Measurements from ENCODE around the gene EIF2S3.

The EIF2S3 gene

DNA sequence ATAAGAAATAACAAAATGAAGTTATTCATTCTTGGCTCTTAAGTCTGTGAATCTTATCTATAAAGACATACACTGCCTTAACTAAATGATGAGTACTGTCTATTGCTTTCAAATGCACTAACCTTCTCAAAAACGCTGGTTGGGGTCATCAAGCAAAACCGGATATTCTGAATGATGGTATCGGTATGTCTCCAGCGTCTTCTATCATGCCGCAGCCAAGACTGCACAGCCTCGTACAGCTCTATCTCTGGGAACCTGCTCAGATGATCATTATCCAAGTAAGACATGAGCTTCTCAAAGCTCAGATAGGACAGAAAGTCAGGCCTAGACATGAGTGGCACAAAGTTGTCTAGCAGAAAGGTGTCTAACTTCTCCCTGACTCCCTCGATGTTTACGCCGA is 48.9 kb upstream of the EIF2S3 start:
- no peak for ATAC-seq
- TF ChIP-seq PPARA (CRISPR knock-in tag; IDR thresholded peaks at IDR 0.05; ENCODE audit: borderline replicate concordance) (no peak), TCF4 (CRISPR knock-in tag; IDR thresholded peaks at IDR 0.05; ENCODE audit: borderline replicate concordance) (no peak), OSR1 (CRISPR knock-in tag; IDR thresholded peaks at IDR 0.05) (no peak), ZFP30 (CRISPR knock-in tag; IDR thresholded peaks at IDR 0.05) (no peak), ESRRG (CRISPR knock-in tag; IDR thresholded peaks at IDR 0.05) (no peak), ZC3H10 (CRISPR knock-in tag; IDR thresholded peaks at IDR 0.05) (no peak), TOX (CRISPR knock-in tag; IDR thresholded peaks at IDR 0.05; ENCODE audit: borderline replicate concordance) (no peak), CSDC2 (CRISPR knock-in tag; IDR thresholded peaks at IDR 0.05) (no peak), ZNF70 (CRISPR knock-in tag; IDR thresholded peaks at IDR 0.05) (no peak), RARB (CRISPR knock-in tag; IDR thresholded peaks at IDR 0.05) (no peak), ZFP3 (CRISPR knock-in tag; IDR thresholded peaks at IDR 0.05) (no peak), ARNTL (CRISPR knock-in tag; IDR thresholded peaks at IDR 0.05; ENCODE audit: borderline replicate concordance, low read depth) (no peak), ISL1 (CRISPR knock-in tag; IDR thresholded peaks at IDR 0.05) (no peak)
- TF ChIP-seq, protein P1, sequence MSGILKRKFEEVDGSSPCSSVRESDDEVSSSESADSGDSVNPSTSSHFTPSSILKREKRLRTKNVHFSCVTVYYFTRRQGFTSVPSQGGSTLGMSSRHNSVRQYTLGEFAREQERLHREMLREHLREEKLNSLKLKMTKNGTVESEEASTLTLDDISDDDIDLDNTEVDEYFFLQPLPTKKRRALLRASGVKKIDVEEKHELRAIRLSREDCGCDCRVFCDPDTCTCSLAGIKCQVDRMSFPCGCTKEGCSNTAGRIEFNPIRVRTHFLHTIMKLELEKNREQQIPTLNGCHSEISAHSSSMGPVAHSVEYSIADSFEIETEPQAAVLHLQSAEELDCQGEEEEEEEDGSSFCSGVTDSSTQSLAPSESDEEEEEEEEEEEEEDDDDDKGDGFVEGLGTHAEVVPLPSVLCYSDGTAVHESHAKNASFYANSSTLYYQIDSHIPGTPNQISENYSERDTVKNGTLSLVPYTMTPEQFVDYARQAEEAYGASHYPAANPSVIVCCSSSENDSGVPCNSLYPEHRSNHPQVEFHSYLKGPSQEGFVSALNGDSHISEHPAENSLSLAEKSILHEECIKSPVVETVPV (CRISPR knock-in tag; IDR thresholded peaks at IDR 0.05) = no peak
- TF ChIP-seq, protein P2, sequence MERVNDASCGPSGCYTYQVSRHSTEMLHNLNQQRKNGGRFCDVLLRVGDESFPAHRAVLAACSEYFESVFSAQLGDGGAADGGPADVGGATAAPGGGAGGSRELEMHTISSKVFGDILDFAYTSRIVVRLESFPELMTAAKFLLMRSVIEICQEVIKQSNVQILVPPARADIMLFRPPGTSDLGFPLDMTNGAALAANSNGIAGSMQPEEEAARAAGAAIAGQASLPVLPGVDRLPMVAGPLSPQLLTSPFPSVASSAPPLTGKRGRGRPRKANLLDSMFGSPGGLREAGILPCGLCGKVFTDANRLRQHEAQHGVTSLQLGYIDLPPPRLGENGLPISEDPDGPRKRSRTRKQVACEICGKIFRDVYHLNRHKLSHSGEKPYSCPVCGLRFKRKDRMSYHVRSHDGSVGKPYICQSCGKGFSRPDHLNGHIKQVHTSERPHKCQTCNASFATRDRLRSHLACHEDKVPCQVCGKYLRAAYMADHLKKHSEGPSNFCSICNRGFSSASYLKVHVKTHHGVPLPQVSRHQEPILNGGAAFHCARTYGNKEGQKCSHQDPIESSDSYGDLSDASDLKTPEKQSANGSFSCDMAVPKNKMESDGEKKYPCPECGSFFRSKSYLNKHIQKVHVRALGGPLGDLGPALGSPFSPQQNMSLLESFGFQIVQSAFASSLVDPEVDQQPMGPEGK (CRISPR knock-in tag; IDR thresholded peaks at IDR 0.05; ENCODE audit: borderline replicate concordance) = no peak

- no peak for ATAC-seq
- TF ChIP-seq ZNF8 (CRISPR knock-in tag; IDR thresholded peaks at IDR 0.05) (no peak), CREB5 (CRISPR knock-in tag; IDR thresholded peaks at IDR 0.05; ENCODE audit: low read depth) (no peak), PPARA (CRISPR knock-in tag; IDR thresholded peaks at IDR 0.05; ENCODE audit: borderline replicate concordance) (no peak), SNAI2 (CRISPR knock-in tag; IDR thresholded peaks at IDR 0.05) (no peak), GLIS3 (CRISPR knock-in tag; IDR thresholded peaks at IDR 0.05) (no peak), ARNTL (CRISPR knock-in tag; IDR thresholded peaks at IDR 0.05; ENCODE audit: borderline replicate concordance, low read depth) (no peak), ZNF565 (CRISPR knock-in tag; conservative IDR thresholded peaks at IDR 0.05; ENCODE audit: low read depth) (no peak), OSR1 (CRISPR knock-in tag; IDR thresholded peaks at IDR 0.05) (no peak), ZNF70 (CRISPR knock-in tag; IDR thresholded peaks at IDR 0.05) (no peak), ISL1 (CRISPR knock-in tag; IDR thresholded peaks at IDR 0.05) (no peak), TOX (CRISPR knock-in tag; IDR thresholded peaks at IDR 0.05; ENCODE audit: borderline replicate concordance) (no peak), ESRRG (CRISPR knock-in tag; IDR thresholded peaks at IDR 0.05) (no peak), RARB (CRISPR knock-in tag; IDR thresholded peaks at IDR 0.05) (no peak), CSDC2 (CRISPR knock-in tag; IDR thresholded peaks at IDR 0.05) (no peak), POU6F1 (CRISPR knock-in tag; IDR thresholded peaks at IDR 0.05; ENCODE audit: borderline replicate concordance, low read depth) (no peak), ZC3H10 (CRISPR knock-in tag; IDR thresholded peaks at IDR 0.05) (no peak)
- TF ChIP-seq, protein P3, sequence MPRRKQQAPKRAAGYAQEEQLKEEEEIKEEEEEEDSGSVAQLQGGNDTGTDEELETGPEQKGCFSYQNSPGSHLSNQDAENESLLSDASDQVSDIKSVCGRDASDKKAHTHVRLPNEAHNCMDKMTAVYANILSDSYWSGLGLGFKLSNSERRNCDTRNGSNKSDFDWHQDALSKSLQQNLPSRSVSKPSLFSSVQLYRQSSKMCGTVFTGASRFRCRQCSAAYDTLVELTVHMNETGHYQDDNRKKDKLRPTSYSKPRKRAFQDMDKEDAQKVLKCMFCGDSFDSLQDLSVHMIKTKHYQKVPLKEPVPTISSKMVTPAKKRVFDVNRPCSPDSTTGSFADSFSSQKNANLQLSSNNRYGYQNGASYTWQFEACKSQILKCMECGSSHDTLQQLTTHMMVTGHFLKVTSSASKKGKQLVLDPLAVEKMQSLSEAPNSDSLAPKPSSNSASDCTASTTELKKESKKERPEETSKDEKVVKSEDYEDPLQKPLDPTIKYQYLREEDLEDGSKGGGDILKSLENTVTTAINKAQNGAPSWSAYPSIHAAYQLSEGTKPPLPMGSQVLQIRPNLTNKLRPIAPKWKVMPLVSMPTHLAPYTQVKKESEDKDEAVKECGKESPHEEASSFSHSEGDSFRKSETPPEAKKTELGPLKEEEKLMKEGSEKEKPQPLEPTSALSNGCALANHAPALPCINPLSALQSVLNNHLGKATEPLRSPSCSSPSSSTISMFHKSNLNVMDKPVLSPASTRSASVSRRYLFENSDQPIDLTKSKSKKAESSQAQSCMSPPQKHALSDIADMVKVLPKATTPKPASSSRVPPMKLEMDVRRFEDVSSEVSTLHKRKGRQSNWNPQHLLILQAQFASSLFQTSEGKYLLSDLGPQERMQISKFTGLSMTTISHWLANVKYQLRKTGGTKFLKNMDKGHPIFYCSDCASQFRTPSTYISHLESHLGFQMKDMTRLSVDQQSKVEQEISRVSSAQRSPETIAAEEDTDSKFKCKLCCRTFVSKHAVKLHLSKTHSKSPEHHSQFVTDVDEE (CRISPR knock-in tag; IDR thresholded peaks at IDR 0.05) = no peak
Observed at GRCh38 chrX:24012266-24012665, 42.5 kb upstream of the EIF2S3 start.

All from SK-N-SH treated with all-trans-retinoic acid at 6 μM for 48 hours (cell line).